ENCODE data around the gene SYNPO2L.
"Not testable (repeated sequence)": the region's sequence is repeated elsewhere in the genome, so short reads cannot be mapped to it uniquely, and the experiment has no call there.

DNA sequence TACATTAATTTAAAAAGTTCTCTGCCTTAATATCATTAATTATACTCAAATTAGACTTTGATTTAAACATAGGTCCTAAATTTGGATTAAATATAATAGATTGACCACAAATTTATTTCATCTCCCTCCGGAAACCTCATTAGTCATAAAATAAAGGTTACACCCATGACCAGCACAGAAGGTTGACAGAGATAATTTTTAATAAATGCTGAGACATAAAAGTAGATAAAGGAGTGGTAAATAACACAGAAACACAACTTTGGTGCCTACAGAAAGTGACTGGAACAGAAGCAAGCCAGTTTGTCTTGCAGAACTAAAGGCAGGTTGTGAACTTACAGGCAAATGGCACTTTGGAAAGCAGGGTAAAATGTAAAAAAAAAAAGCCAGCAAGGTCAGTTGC lies 31.8 kb upstream of the SYNPO2L start:
- TF ChIP-seq, protein P1, sequence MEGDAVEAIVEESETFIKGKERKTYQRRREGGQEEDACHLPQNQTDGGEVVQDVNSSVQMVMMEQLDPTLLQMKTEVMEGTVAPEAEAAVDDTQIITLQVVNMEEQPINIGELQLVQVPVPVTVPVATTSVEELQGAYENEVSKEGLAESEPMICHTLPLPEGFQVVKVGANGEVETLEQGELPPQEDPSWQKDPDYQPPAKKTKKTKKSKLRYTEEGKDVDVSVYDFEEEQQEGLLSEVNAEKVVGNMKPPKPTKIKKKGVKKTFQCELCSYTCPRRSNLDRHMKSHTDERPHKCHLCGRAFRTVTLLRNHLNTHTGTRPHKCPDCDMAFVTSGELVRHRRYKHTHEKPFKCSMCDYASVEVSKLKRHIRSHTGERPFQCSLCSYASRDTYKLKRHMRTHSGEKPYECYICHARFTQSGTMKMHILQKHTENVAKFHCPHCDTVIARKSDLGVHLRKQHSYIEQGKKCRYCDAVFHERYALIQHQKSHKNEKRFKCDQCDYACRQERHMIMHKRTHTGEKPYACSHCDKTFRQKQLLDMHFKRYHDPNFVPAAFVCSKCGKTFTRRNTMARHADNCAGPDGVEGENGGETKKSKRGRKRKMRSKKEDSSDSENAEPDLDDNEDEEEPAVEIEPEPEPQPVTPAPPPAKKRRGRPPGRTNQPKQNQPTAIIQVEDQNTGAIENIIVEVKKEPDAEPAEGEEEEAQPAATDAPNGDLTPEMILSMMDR (IDR thresholded peaks at IDR 0.05; ENCODE audit: low read length), result not testable (repeated sequence)
- not testable (repeated sequence) for TF ChIP-seq EZH2 (optimal IDR thresholded peaks at IDR 0.05; ENCODE audit: low read depth, low read length); EZH2phosphoT487 (IDR thresholded peaks at IDR 0.05; ENCODE audit: low read length)

Data from MM.1S (cell line).